Neutrophil (primary cell): ENCODE results near the gene GRK4.

Source experiments
- H3K27ac ChIP-seq: fragments of 200-600 bp; sonication (generic); 2 replicates; pipeline ENCODE4 v1.5.1; 2016; ENCODE audit warnings: mild to moderate bottlenecking, moderate library complexity
- H3K27me3 ChIP-seq: fragments of 200-600 bp; sonication (generic); 2 replicates; pipeline ENCODE4 v1.6.0; 2016; ENCODE audit warnings: mild to moderate bottlenecking
- H3K36me3 ChIP-seq: fragments of 200-600 bp; sonication (generic); 2 replicates; pipeline ENCODE4 v1.5.1; 2017
- H3K4me1 ChIP-seq, 2 experiments: fragments of 200-600 bp in 1 of 2; sonication (generic) in 1 of 2; 1 replicate in 1 of 2; 2 replicates in 1 of 2; pipeline versions ENCODE4 v1.5.1 to v1.6.1; 2013 to 2016; ENCODE audit warnings: low read depth in 1 of 2, low read length in 1 of 2, mild to moderate bottlenecking in 1 of 2, moderate library complexity in 1 of 2; ENCODE audit not compliant: control insufficient read depth in 1 of 2, insufficient read depth in 1 of 2
- H3K4me3 ChIP-seq, 2 experiments: fragments of 200-600 bp in 1 of 2; sonication (generic) in 1 of 2; 1 replicate in 1 of 2; 2 replicates in 1 of 2; pipeline ENCODE4 v1.5.1; 2013 to 2016; ENCODE audit warnings: low read depth in 1 of 2, low read length in 1 of 2, mild to moderate bottlenecking in 1 of 2, moderate library complexity in 1 of 2
- H3K9me3 ChIP-seq: fragments of 200-600 bp; sonication (generic); 2 replicates; pipeline ENCODE4 v1.5.1; 2016
- CTCF ChIP-seq: fragments of 200-600 bp; sonication (generic); IDR thresholded peaks from 2 replicates; pipeline ENCODE4 v1.5.1; 2016; ENCODE audit warnings: antibody characterized with exemption

The GRK4 gene

GRCh38 chr4:3074846-3075651 is 111.7 kb downstream of the GRK4 start:
- Histone ChIP-seq H3K27me3 (no peaks in the 10 kb centered on the region), H3K4me3 (peak overlapping the region; percentile 86 to 100), H3K27ac (peak overlapping the region; percentile 95), H3K4me1 (peaks cover 17 to 24% of the 10 kb centered on the region in 2 experiments), H3K36me3 (no peaks in the 10 kb centered on the region), H3K9me3 (no peaks in the 10 kb centered on the region)
- TF ChIP-seq CTCF = no peak

GRCh38 chr4:3075652-3075981 is 112.2 kb downstream of the GRK4 start:
- no peaks in the 10 kb centered on the region for H3K9me3 ChIP-seq
- H3K4me3 ChIP-seq = peak overlapping the region; percentile 86 to 100
- H3K36me3 ChIP-seq = no peaks in the 10 kb centered on the region
- no peak for TF ChIP-seq CTCF
- H3K27me3 ChIP-seq = no peaks in the 10 kb centered on the region
- peaks cover 17 to 24% of the 10 kb centered on the region in 2 experiments for H3K4me1 ChIP-seq
- H3K27ac ChIP-seq = peak overlapping the region; percentile 95

- H3K27ac ChIP-seq = no peak overlapping the region
- peaks cover 17 to 24% of the 10 kb centered on the region in 2 experiments for H3K4me1 ChIP-seq
- H3K4me3 ChIP-seq = no peak overlapping the region
- no peaks in the 10 kb centered on the region for H3K36me3 ChIP-seq
- H3K27me3 ChIP-seq = no peaks in the 10 kb centered on the region
- no peak for TF ChIP-seq CTCF
- H3K9me3 ChIP-seq = no peaks in the 10 kb centered on the region
Observed at GRCh38 chr4:3077796-3078195, 114.4 kb downstream of the GRK4 start.

- H3K27ac ChIP-seq = no peak overlapping the region
Observed at GRCh38 chr4:3079694-3080123, 116.3 kb downstream of the GRK4 start.

GRCh38 chr4:3082925-3083515 is 119.6 kb downstream of the GRK4 start:
- TF ChIP-seq CTCF = no peak
- Histone ChIP-seq H3K4me3 (no peak overlapping the region), H3K27ac (no peak overlapping the region), H3K36me3 (peaks cover 11% of the 10 kb centered on the region), H3K9me3 (no peaks in the 10 kb centered on the region), H3K27me3 (no peaks in the 10 kb centered on the region), H3K4me1 (peaks cover 0 to 6% of the 10 kb centered on the region in 2 experiments)

More at GRCh38 chr4:3079694-3080123, 116.3 kb downstream of the GRK4 start:
- TF ChIP-seq CTCF = no peak
- H3K9me3 ChIP-seq = no peaks in the 10 kb centered on the region
- no peaks in the 10 kb centered on the region for H3K27me3 ChIP-seq
- H3K4me3 ChIP-seq = no peak overlapping the region
- peaks cover 11 to 19% of the 10 kb centered on the region in 2 experiments for H3K4me1 ChIP-seq
- no peaks in the 10 kb centered on the region for H3K36me3 ChIP-seq
